WTC11 (cell line): ENCODE measurements around the gene PCDH9. TPM values are rescaled to one million over a fixed set of nuclear protein-coding genes. Genes with fewer than 3 reads are reported as not detected.

ENCODE experiments used
- ATAC-seq: fragments of 200-7000 bp; cut with Tn5 transposase; 2 replicates; pipeline ENCODE4 v1.10.0; 2021; ENCODE audit warnings: mild to moderate bottlenecking, moderate library complexity
- CTCF ChIA-PET: fragments of 300-600 bp; sonication (Branson Sonifier 250); formaldehyde crosslinking; loops from one replicate; lab custom pipeline; 2021; ENCODE audit warnings: antibody characterized with exemption; lab: Charles Lee
- POLR2A ChIA-PET: fragments of 350-600 bp; sonication (Branson Sonifier 250); formaldehyde crosslinking; loops from one replicate; lab custom pipeline; 2021; ENCODE audit warnings: antibody characterized with exemption; lab: Charles Lee
- DNase-seq: peaks from one replicate; pipeline ENCODE4 v3.0.0; 2021; ENCODE audit warnings: low spot score
- H3K27ac Mint-ChIP-seq: 2 replicates; pipeline ENCODE4 v1.8.0; 2021; ENCODE audit warnings: mixed read lengths
- H3K27me3 Mint-ChIP-seq: 2 replicates; pipeline ENCODE4 v1.8.0; 2021; ENCODE audit warnings: low read depth, mild to moderate bottlenecking, moderate library complexity, mixed read lengths
- H3K36me3 Mint-ChIP-seq: 2 replicates; pipeline ENCODE4 v1.8.0; 2021; ENCODE audit warnings: mixed read lengths
- H3K4me1 Mint-ChIP-seq: 2 replicates; pipeline ENCODE4 v1.8.0; 2022; ENCODE audit warnings: mixed read lengths
- H3K4me3 Mint-ChIP-seq: 2 replicates; pipeline ENCODE4 v1.8.0; 2021; ENCODE audit warnings: mild to moderate bottlenecking, moderate library complexity, mixed read lengths
- H3K9me3 Mint-ChIP-seq: 2 replicates; pipeline ENCODE4 v1.8.0; 2021; ENCODE audit warnings: mixed read lengths
- CBFB ChIP-seq: sonication (generic); formaldehyde crosslinking; IDR thresholded peaks from 2 replicates; pipeline ENCODE4 v1.8.1; 2022; ENCODE audit warnings: mild to moderate bottlenecking, low read depth, missing genetic modification reagents
- CTCF ChIP-seq: fragments of 200-600 bp; IDR thresholded peaks from 2 replicates; pipeline ENCODE4 v1.8.0; 2022; ENCODE audit warnings: antibody characterized with exemption
- ESRRA ChIP-seq: sonication (generic); formaldehyde crosslinking; IDR thresholded peaks from 2 replicates; pipeline ENCODE4 v1.8.1; 2022; ENCODE audit warnings: mild to moderate bottlenecking, missing genetic modification reagents, borderline replicate concordance
- ETV6 ChIP-seq: sonication (generic); formaldehyde crosslinking; IDR thresholded peaks from 2 replicates; pipeline ENCODE4 v1.8.1; 2022; ENCODE audit warnings: mild to moderate bottlenecking, missing genetic modification reagents
- FOXJ3 ChIP-seq: sonication (generic); formaldehyde crosslinking; IDR thresholded peaks from 2 replicates; pipeline ENCODE4 v1.9.0; 2021; ENCODE audit warnings: missing genetic modification reagents, mild to moderate bottlenecking, borderline replicate concordance
- GTF2I ChIP-seq: fragments of 250-450 bp; sonication (Bioruptor Pico); conservative IDR thresholded peaks from 2 replicates; pipeline ENCODE4 v1.4.0; 2021; ENCODE audit warnings: mild to moderate bottlenecking
- IRF2 ChIP-seq: sonication (generic); formaldehyde crosslinking; IDR thresholded peaks from 2 replicates; pipeline ENCODE4 v1.8.0; 2022; ENCODE audit warnings: low read depth, missing genetic modification reagents, borderline replicate concordance
- MXD4 ChIP-seq: fragments of 250-450 bp; sonication (Bioruptor Pico); IDR thresholded peaks from 2 replicates; pipeline ENCODE4 v1.8.0; 2021; ENCODE audit warnings: mild to moderate bottlenecking, moderate library complexity, borderline replicate concordance
- NR3C1 ChIP-seq: sonication (generic); formaldehyde crosslinking; conservative IDR thresholded peaks from 2 replicates; pipeline ENCODE4 v1.8.1; 2023; ENCODE audit warnings: low read depth, mild to moderate bottlenecking, missing genetic modification reagents
- RELA ChIP-seq: sonication (generic); formaldehyde crosslinking; IDR thresholded peaks from 2 replicates; pipeline ENCODE4 v1.8.1; 2022; ENCODE audit warnings: missing genetic modification reagents, mild to moderate bottlenecking, borderline replicate concordance
- RORB ChIP-seq: fragments of 250-450 bp; sonication (Bioruptor Pico); IDR thresholded peaks from 2 replicates; pipeline ENCODE4 v1.9.0; 2021; ENCODE audit warnings: mild to moderate bottlenecking
- SOX15 ChIP-seq: fragments of 250-450 bp; sonication (Bioruptor Pico); IDR thresholded peaks from 2 replicates; pipeline ENCODE4 v1.9.0; 2021; ENCODE audit warnings: mild to moderate bottlenecking
- TCF7 ChIP-seq: sonication (generic); formaldehyde crosslinking; IDR thresholded peaks from 2 replicates; pipeline ENCODE4 v1.8.0; 2022; ENCODE audit warnings: mild to moderate bottlenecking, low read depth, missing genetic modification reagents, moderate library complexity
- ZMAT4 ChIP-seq: fragments of 250-450 bp; sonication (Bioruptor Pico); IDR thresholded peaks from 2 replicates; pipeline ENCODE4 v1.9.0; 2021; ENCODE audit warnings: mild to moderate bottlenecking
- ZNF121 ChIP-seq: sonication (generic); formaldehyde crosslinking; IDR thresholded peaks from 2 replicates; pipeline ENCODE4 v1.8.0; 2023; ENCODE audit warnings: missing genetic modification reagents
- ZNF138 ChIP-seq: sonication (generic); formaldehyde crosslinking; conservative IDR thresholded peaks from 2 replicates; pipeline ENCODE4 v1.8.1; 2022; ENCODE audit warnings: mild to moderate bottlenecking, moderate library complexity, missing genetic modification reagents
- total RNA-seq: library from RNA; stranded (reverse); gene quantifications from 3 replicates; pipeline ENCODE4 v1.2.3, GENCODE V29; 2021
- TF ChIP-seq, protein P1 (sequence below): sonication (generic); formaldehyde crosslinking; IDR thresholded peaks from 2 replicates; pipeline ENCODE4 v1.8.0; 2022; ENCODE audit warnings: missing genetic modification reagents
- TF ChIP-seq, protein P2 (sequence below): sonication (generic); formaldehyde crosslinking; conservative IDR thresholded peaks from 2 replicates; pipeline ENCODE4 v1.8.1; 2023; ENCODE audit warnings: mild to moderate bottlenecking, low read depth, missing genetic modification reagents, moderate library complexity
- TF ChIP-seq, protein P3 (sequence below): fragments of 250-450 bp; sonication (Bioruptor Pico); IDR thresholded peaks from 2 replicates; pipeline ENCODE4 v1.9.0; 2021; ENCODE audit warnings: mild to moderate bottlenecking
- TF ChIP-seq, protein P4 (sequence below): sonication (generic); formaldehyde crosslinking; IDR thresholded peaks from 2 replicates; pipeline ENCODE4 v1.8.1; 2023; ENCODE audit warnings: mild to moderate bottlenecking, moderate library complexity, missing genetic modification reagents

Gene PCDH9
- total RNA-seq, 1 experiment from 2014 or later = 0.48 TPM

DNA sequence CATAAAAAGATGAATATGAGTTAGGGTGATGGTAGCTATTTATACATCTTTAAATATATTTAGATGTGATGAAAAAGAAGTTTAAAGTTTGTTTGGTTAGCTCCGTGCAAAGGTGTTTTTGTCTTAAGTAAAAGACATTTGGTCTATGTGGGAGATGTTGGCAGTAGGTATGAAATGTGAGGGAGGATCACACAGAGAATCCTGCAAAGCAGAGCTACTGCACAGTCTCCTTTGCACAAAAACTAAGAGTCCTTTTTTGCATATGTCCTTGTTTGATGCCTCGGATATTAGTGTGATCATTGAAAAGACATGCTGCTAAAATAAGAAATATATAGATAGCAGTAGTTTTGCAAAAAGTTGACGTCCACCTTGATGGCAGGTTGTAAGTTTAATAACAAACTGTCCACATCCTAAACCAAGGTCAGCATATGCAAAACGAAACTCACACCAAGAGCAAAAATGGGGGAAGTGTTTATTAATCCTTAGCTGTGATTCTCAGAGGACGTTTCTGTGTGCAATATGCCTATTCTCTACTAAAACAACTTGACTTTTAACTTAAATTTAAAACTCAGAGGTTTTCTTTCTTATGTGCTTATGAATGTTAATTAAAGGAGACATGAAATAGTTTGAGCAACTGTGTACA is 870.1 kb downstream of the PCDH9 start:
- DNase-seq (no peak), ATAC-seq (no peak)
- Mint-ChIP-seq H3K27ac (no peak overlapping the region), H3K36me3 (no peaks in the 10 kb centered on the region), H3K27me3 (no peaks in the 10 kb centered on the region), H3K4me1 (peaks cover 7% of the 10 kb centered on the region), H3K9me3 (no peaks in the 10 kb centered on the region), H3K4me3 (no peak overlapping the region)
- ChIA-PET POLR2A (no interaction called here), CTCF (no interaction called here)
- TF ChIP-seq SOX15 (CRISPR knock-in tag) (no peak), RELA (CRISPR knock-in tag) (no peak), FOXJ3 (no peak), CTCF (no peak), NR3C1 (no peak), ETV6 (no peak), ESRRA (CRISPR knock-in tag) (no peak)
- TF ChIP-seq, protein P1, sequence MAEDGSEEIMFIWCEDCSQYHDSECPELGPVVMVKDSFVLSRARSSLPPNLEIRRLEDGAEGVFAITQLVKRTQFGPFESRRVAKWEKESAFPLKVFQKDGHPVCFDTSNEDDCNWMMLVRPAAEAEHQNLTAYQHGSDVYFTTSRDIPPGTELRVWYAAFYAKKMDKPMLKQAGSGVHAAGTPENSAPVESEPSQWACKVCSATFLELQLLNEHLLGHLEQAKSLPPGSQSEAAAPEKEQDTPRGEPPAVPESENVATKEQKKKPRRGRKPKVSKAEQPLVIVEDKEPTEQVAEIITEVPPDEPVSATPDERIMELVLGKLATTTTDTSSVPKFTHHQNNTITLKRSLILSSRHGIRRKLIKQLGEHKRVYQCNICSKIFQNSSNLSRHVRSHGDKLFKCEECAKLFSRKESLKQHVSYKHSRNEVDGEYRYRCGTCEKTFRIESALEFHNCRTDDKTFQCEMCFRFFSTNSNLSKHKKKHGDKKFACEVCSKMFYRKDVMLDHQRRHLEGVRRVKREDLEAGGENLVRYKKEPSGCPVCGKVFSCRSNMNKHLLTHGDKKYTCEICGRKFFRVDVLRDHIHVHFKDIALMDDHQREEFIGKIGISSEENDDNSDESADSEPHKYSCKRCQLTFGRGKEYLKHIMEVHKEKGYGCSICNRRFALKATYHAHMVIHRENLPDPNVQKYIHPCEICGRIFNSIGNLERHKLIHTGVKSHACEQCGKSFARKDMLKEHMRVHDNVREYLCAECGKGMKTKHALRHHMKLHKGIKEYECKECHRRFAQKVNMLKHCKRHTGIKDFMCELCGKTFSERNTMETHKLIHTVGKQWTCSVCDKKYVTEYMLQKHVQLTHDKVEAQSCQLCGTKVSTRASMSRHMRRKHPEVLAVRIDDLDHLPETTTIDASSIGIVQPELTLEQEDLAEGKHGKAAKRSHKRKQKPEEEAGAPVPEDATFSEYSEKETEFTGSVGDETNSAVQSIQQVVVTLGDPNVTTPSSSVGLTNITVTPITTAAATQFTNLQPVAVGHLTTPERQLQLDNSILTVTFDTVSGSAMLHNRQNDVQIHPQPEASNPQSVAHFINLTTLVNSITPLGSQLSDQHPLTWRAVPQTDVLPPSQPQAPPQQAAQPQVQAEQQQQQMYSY (CRISPR knock-in tag) = no peak
- TF ChIP-seq, protein P2, sequence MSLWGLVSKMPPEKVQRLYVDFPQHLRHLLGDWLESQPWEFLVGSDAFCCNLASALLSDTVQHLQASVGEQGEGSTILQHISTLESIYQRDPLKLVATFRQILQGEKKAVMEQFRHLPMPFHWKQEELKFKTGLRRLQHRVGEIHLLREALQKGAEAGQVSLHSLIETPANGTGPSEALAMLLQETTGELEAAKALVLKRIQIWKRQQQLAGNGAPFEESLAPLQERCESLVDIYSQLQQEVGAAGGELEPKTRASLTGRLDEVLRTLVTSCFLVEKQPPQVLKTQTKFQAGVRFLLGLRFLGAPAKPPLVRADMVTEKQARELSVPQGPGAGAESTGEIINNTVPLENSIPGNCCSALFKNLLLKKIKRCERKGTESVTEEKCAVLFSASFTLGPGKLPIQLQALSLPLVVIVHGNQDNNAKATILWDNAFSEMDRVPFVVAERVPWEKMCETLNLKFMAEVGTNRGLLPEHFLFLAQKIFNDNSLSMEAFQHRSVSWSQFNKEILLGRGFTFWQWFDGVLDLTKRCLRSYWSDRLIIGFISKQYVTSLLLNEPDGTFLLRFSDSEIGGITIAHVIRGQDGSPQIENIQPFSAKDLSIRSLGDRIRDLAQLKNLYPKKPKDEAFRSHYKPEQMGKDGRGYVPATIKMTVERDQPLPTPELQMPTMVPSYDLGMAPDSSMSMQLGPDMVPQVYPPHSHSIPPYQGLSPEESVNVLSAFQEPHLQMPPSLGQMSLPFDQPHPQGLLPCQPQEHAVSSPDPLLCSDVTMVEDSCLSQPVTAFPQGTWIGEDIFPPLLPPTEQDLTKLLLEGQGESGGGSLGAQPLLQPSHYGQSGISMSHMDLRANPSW = no peak
- TF ChIP-seq, protein P3, sequence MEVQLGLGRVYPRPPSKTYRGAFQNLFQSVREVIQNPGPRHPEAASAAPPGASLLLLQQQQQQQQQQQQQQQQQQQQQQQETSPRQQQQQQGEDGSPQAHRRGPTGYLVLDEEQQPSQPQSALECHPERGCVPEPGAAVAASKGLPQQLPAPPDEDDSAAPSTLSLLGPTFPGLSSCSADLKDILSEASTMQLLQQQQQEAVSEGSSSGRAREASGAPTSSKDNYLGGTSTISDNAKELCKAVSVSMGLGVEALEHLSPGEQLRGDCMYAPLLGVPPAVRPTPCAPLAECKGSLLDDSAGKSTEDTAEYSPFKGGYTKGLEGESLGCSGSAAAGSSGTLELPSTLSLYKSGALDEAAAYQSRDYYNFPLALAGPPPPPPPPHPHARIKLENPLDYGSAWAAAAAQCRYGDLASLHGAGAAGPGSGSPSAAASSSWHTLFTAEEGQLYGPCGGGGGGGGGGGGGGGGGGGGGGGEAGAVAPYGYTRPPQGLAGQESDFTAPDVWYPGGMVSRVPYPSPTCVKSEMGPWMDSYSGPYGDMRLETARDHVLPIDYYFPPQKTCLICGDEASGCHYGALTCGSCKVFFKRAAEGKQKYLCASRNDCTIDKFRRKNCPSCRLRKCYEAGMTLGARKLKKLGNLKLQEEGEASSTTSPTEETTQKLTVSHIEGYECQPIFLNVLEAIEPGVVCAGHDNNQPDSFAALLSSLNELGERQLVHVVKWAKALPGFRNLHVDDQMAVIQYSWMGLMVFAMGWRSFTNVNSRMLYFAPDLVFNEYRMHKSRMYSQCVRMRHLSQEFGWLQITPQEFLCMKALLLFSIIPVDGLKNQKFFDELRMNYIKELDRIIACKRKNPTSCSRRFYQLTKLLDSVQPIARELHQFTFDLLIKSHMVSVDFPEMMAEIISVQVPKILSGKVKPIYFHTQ (CRISPR knock-in tag) = no peak
- TF ChIP-seq, protein P4, sequence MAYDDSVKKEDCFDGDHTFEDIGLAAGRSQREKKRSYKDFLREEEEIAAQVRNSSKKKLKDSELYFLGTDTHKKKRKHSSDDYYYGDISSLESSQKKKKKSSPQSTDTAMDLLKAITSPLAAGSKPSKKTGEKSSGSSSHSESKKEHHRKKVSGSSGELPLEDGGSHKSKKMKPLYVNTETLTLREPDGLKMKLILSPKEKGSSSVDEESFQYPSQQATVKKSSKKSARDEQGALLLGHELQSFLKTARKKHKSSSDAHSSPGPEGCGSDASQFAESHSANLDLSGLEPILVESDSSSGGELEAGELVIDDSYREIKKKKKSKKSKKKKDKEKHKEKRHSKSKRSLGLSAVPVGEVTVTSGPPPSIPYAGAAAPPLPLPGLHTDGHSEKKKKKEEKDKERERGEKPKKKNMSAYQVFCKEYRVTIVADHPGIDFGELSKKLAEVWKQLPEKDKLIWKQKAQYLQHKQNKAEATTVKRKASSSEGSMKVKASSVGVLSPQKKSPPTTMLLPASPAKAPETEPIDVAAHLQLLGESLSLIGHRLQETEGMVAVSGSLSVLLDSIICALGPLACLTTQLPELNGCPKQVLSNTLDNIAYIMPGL (CRISPR knock-in tag) = no peak

DNA sequence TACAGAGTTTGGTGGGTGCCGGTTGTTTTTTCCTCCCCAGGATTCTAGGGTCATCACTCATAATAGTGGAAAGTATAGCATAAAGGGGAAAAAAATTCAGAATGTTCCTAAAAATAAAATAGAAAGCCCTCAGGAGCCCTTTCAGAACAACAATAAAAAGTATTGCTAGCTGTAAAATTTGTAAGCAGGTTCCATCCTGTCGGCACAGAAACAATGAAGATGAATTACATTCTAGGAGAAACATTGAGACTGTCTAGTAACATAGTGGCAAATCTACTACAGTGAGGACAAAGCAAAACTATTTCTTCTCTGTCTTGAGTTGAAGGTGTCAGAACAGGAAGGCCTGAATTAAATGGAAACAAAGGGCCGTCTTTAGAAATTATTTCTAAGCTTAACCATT is 870.7 kb downstream of the PCDH9 start:
- Mint-ChIP-seq H3K4me1 (peaks cover 12% of the 10 kb centered on the region), H3K36me3 (no peaks in the 10 kb centered on the region), H3K27me3 (no peaks in the 10 kb centered on the region), H3K4me3 (no peak overlapping the region), H3K27ac (no peak overlapping the region), H3K9me3 (no peaks in the 10 kb centered on the region)
- DNase-seq (no peak), ATAC-seq (no peak)
- ChIA-PET POLR2A (no interaction called here), CTCF (no interaction called here)
- TF ChIP-seq, protein P2 = no peak
- TF ChIP-seq IRF2 (CRISPR knock-in tag) (no peak), ZMAT4 (CRISPR knock-in tag) (no peak), ZNF138 (CRISPR knock-in tag) (no peak), ZNF121 (CRISPR knock-in tag) (no peak), GTF2I (CRISPR knock-in tag) (no peak), MXD4 (no peak), TCF7 (CRISPR knock-in tag) (no peak), CBFB (CRISPR knock-in tag) (no peak), RORB (CRISPR knock-in tag) (no peak)
